Hepatocyte (in vitro differentiated cells): ENCODE results near the gene MN1. TPM values are rescaled to one million over a fixed set of nuclear protein-coding genes. Genes with fewer than 3 reads are reported as not detected.

Experiments used
- DNase-seq: peaks from one replicate; pipeline ENCODE4 v3.0.0-alpha.2; 2016; ENCODE audit warnings: low spot score
- H2AFZ ChIP-seq: fragments of 200-600 bp; sonication (generic); 2 replicates; pipeline ENCODE4 v1.6.0; 2016; ENCODE audit warnings: antibody characterized with exemption, mild to moderate bottlenecking
- H3K27ac ChIP-seq: fragments of 200-600 bp; sonication (generic); 2 replicates; pipeline ENCODE4 v1.5.1; 2016; ENCODE audit warnings: mild to moderate bottlenecking
- H3K27me3 ChIP-seq: fragments of 200-600 bp; sonication (generic); 2 replicates; pipeline ENCODE4 v1.6.1; 2016
- H3K36me3 ChIP-seq: fragments of 200-600 bp; sonication (generic); replicated peaks from 2 replicates; pipeline ENCODE4 v1.5.1; 2016; ENCODE audit warnings: low read depth; ENCODE audit not compliant: insufficient read depth
- H3K4me1 ChIP-seq: fragments of 200-600 bp; sonication (generic); 2 replicates; pipeline ENCODE4 v1.5.1; 2016; ENCODE audit warnings: mild to moderate bottlenecking, moderate library complexity; ENCODE audit not compliant: insufficient read depth
- H3K4me2 ChIP-seq: fragments of 200-600 bp; sonication (generic); 2 replicates; pipeline ENCODE4 v1.6.0; 2016
- H3K4me3 ChIP-seq: fragments of 200-600 bp; sonication (generic); 2 replicates; pipeline ENCODE4 v1.5.1; 2016; ENCODE audit warnings: mild to moderate bottlenecking
- H3K79me2 ChIP-seq: fragments of 200-600 bp; sonication (generic); 2 replicates; pipeline ENCODE4 v1.6.0; 2017; ENCODE audit warnings: mild to moderate bottlenecking
- H3K9me2 ChIP-seq: fragments of 200-600 bp; sonication (generic); replicated peaks from 2 replicates; pipeline ENCODE4 v1.6.0; 2017; ENCODE audit warnings: mild to moderate bottlenecking; ENCODE audit not compliant: insufficient read depth
- H3K9me3 ChIP-seq: fragments of 200-600 bp; sonication (generic); 2 replicates; pipeline ENCODE4 v1.5.1; 2016; ENCODE audit warnings: low read depth, mild to moderate bottlenecking
- H4K20me1 ChIP-seq: fragments of 200-600 bp; sonication (generic); 2 replicates; pipeline ENCODE4 v1.6.0; 2016; ENCODE audit warnings: mild to moderate bottlenecking; ENCODE audit not compliant: insufficient read depth, poor library complexity, severe bottlenecking
- CTCF ChIP-seq: fragments of 200-600 bp; sonication (generic); IDR thresholded peaks from 2 replicates; pipeline ENCODE4 v1.5.1; 2016; ENCODE audit warnings: antibody characterized with exemption, mild to moderate bottlenecking; ENCODE audit not compliant: poor library complexity
- EZH2 ChIP-seq: fragments of 200-600 bp; sonication (generic); IDR thresholded peaks from 2 replicates; pipeline ENCODE4 v1.6.1; 2016; ENCODE audit warnings: antibody characterized with exemption, mild to moderate bottlenecking, borderline replicate concordance
- EZH2phosphoT487 ChIP-seq: fragments of 200-600 bp; sonication (generic); IDR thresholded peaks from one replicate; pipeline ENCODE4 v1.6.1; 2018; ENCODE audit warnings: antibody characterized with exemption, mild to moderate bottlenecking, low read depth, moderate library complexity; ENCODE audit not compliant: unreplicated experiment, severe bottlenecking
- WGBS: methylation state at CpG from one replicate; pipeline ENCODE4 v1.1.6; 2016; ENCODE audit warnings: low lambda C conversion rate; ENCODE audit errors: missing lambda C conversion rate; 5-methylcytosine and 5-hydroxymethylcytosine counted together
- polyA plus RNA-seq: library from polyadenylated mRNA; unstranded; fragments of >200 nt; fragmentation: Nextera tagmentation; extraction: Ambion mirVana; gene quantifications from 2 replicates; pipeline ENCODE4 v1.2.1, GENCODE V29; 2016
- total RNA-seq: library from RNA; depleted of rRNA; stranded (reverse); fragments of >200 nt; gene quantifications from 2 replicates; pipeline ENCODE4 v1.2.3, GENCODE V29; 2014

MN1 gene
- total and polyA plus RNA-seq, 2 experiments from 2014 or later: 2.3 to 4.4 TPM

- H3K4me1 ChIP-seq: peaks cover 9% of the 10 kb centered on the region
- TF ChIP-seq CTCF (no peak), EZH2 (no peak), EZH2phosphoT487 (no peak)
- no peak overlapping the region for H3K27ac ChIP-seq
- no peaks in the 10 kb centered on the region for H3K36me3 ChIP-seq
- no peaks in the 10 kb centered on the region for H4K20me1 ChIP-seq
- H3K4me2 ChIP-seq: no peak overlapping the region
- H3K4me3 ChIP-seq: no peak overlapping the region
- no peaks in the 10 kb centered on the region for H3K27me3 ChIP-seq
- H3K9me2 ChIP-seq: no peaks in the 10 kb centered on the region
- no peak overlapping the region for H2AFZ ChIP-seq
- H3K9me3 ChIP-seq: no peaks in the 10 kb centered on the region
- H3K79me2 ChIP-seq: no peaks in the 10 kb centered on the region
- DNase-seq: no peak
- 92% methylated on average over 14 of the region's 18 CpGs for WGBS
Measured at GRCh38 chr22:27772984-27773498, 28.5 kb downstream of the MN1 start.

DNA sequence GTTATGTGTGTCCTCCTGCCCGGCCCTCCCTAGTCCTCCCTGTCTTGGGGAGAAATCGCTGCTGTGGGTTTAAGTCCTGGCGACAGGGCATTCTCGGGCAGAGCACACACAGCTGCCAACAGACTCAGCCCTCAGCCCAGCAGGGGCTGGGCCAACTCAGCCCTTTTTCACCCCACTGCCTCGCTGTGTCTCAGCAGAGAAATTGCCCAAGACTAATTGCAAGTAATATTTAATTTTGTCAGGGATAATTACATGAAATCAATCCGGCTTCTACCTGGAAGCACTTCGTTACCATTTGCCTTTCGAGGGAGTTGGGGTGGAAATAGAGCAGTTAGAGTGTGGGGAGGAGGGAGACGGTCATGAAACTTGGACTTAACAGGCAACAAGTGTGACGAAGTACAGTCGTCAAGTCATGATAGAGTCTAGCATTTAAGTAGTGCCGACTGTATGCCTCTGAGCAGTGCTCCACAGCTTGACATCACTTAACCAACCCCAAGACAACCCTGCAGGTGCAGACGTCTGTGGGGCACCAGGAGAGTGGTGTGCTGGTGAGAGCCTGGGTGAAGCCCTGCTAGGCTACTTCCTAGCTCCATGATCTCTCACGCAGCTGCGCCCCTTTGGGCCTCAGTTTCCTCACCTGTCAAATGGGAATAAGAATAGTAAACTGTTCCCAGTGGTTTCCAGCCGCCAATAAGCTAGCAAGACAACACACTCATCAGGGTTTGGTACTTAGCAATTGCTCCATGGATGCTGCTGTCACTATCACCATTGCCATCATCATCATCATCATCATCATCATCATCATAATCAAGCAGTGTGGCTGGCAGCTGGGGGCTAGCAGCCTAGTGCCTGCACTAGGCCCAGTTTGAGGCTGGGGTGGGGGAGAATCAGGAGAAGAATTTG is 29.2 kb downstream of the MN1 start:
- no peak overlapping the region for H3K27ac ChIP-seq
- H3K79me2 ChIP-seq: no peaks in the 10 kb centered on the region
- no peak for DNase-seq
- no peaks in the 10 kb centered on the region for H3K9me2 ChIP-seq
- TF ChIP-seq EZH2phosphoT487 (no peak), CTCF (no peak), EZH2 (no peak)
- H3K4me2 ChIP-seq: no peak overlapping the region
- H2AFZ ChIP-seq: no peak overlapping the region
- H3K4me1 ChIP-seq: peaks cover 9% of the 10 kb centered on the region
- H4K20me1 ChIP-seq: no peaks in the 10 kb centered on the region
- no peak overlapping the region for H3K4me3 ChIP-seq
- 86% methylated on average over 16 of the region's 16 CpGs for WGBS
- H3K27me3 ChIP-seq: no peaks in the 10 kb centered on the region
- H3K36me3 ChIP-seq: no peaks in the 10 kb centered on the region
- H3K9me3 ChIP-seq: no peaks in the 10 kb centered on the region

DNA sequence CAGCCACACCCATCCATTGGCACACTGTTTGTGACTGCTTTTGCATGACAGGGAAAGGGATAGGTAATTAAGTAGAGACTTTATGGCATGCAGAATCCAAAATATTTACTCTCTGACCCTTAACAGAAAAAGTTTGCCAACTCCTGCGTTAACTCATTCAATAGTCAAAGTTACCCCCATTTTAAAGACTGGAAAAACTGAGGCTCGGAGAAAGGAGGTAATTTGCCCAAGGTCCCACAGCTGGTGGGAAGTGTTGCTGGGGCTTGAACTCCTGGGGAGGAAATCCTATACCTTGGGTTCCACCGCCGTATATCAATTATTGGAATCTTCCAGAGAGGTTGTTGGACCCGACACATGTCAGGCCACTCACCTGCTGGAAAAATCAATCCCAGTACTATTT is 29.9 kb downstream of the MN1 start:
- no peaks in the 10 kb centered on the region for H3K27me3 ChIP-seq
- no peak overlapping the region for H3K4me2 ChIP-seq
- 96% methylated on average over 5 of the region's 5 CpGs for WGBS
- H2AFZ ChIP-seq: no peak overlapping the region
- no peaks in the 10 kb centered on the region for H4K20me1 ChIP-seq
- no peak for TF ChIP-seq CTCF
- TF ChIP-seq EZH2: no peak
- TF ChIP-seq EZH2phosphoT487: no peak
- H3K4me3 ChIP-seq: no peak overlapping the region
- H3K4me1 ChIP-seq: peaks cover 9% of the 10 kb centered on the region
- no peaks in the 10 kb centered on the region for H3K9me3 ChIP-seq
- no peaks in the 10 kb centered on the region for H3K9me2 ChIP-seq
- no peak overlapping the region for H3K27ac ChIP-seq
- H3K36me3 ChIP-seq: no peaks in the 10 kb centered on the region
- no peaks in the 10 kb centered on the region for H3K79me2 ChIP-seq
- no peak for DNase-seq
